HCT116 (cell line): ENCODE results near the gene CECR2. TPM values are rescaled to one million over a fixed set of nuclear protein-coding genes. Genes with fewer than 3 reads are reported as not detected.

Experiments used
- ATAC-seq: fragments of 200-7000 bp; cut with Tn5 transposase; 2 replicates; pipeline ENCODE4 v1.9.1; 2020; ENCODE audit warnings: mild to moderate bottlenecking, moderate library complexity
- BruUV-seq: library from RNA; stranded (reverse); fragments of 400-500 nt; replicated peaks from 2 replicates; lab custom pipeline; 2021; lab: Mats Ljungman, UMichigan
- CTCF ChIA-PET: fragments of 300-600 bp; sonication (Branson Sonifier 250); formaldehyde crosslinking; loops from one replicate; lab custom pipeline; 2021; ENCODE audit warnings: antibody characterized with exemption; lab: Charles Lee
- POLR2A ChIA-PET: fragments of 300-600, 350-600 bp; sonication (Branson Sonifier 250); formaldehyde crosslinking; loops from one replicate; lab custom pipeline; 2021; ENCODE audit warnings: antibody characterized with exemption; lab: Charles Lee
- RAD21 ChIA-PET, 2 experiments: fragments of 300-600 bp; sonication (Branson Sonifier 250); formaldehyde crosslinking; loops; one replicate each; lab custom pipeline; 2023; ENCODE audit warnings: low total read pairs in 2 of 2; ENCODE audit not compliant: uncharacterized antibody in 2 of 2, unreplicated experiment in 2 of 2, low non-redundant PET in 1 of 2; lab: Charles Lee
- DNase-seq: peaks from one replicate; pipeline ENCODE4 v3.0.0-alpha.2; 2010; ENCODE audit warnings: low read depth, low spot score
- H2AFZ ChIP-seq: fragments of 200-600 bp; shearing (Covaris generic), sonication (generic); 2 replicates; pipeline ENCODE4 v1.6.1; 2017; ENCODE audit warnings: low read depth, mixed run types, mixed read lengths, antibody characterized with exemption, low read length; ENCODE audit not compliant: poor library complexity, severe bottlenecking
- H3K27ac ChIP-seq: 2 replicates; pipeline ENCODE4 v1.5.1; 2012; ENCODE audit warnings: low read depth, low read length
- H3K27me3 ChIP-seq: fragments of 200-600 bp; sonication (generic); 2 replicates; pipeline ENCODE4 v1.6.1; 2016; ENCODE audit warnings: mixed run types, low read length, mixed read lengths; ENCODE audit not compliant: insufficient read depth
- H3K36me3 ChIP-seq, 2 experiments: fragments of 200-500 bp in 1 of 2; fragments of 200-600 bp in 1 of 2; sonication (Bioruptor generic) in 1 of 2; sonication (generic) in 1 of 2; 2 replicates each; pipeline versions ENCODE4 v1.5.1 to v1.6.1; 2014 to 2016; ENCODE audit warnings: low read length in 2 of 2, inconsistent platforms in 1 of 2, mixed read lengths in 1 of 2, mixed run types in 1 of 2; ENCODE audit not compliant: insufficient read depth in 2 of 2, control insufficient read depth in 1 of 2
- H3K4me1 ChIP-seq, 2 experiments: fragments of 200-600 bp in 1 of 2; sonication (generic) in 1 of 2; 2 replicates each; pipeline versions ENCODE4 v1.5.1 to v1.6.1; 2012 to 2017; ENCODE audit warnings: low read length in 2 of 2, inconsistent platforms in 1 of 2, mild to moderate bottlenecking in 1 of 2, mixed read lengths in 1 of 2, mixed run types in 1 of 2, moderate library complexity in 1 of 2; ENCODE audit not compliant: insufficient read depth in 2 of 2, control insufficient read depth in 1 of 2
- H3K4me2 ChIP-seq: fragments of 200-600 bp; sonication (generic); 2 replicates; pipeline ENCODE4 v1.6.1; 2017; ENCODE audit warnings: mixed run types, low read length, mixed read lengths
- H3K4me3 ChIP-seq, 2 experiments: fragments of 200-600 bp in 1 of 2; sonication (generic) in 1 of 2; replicated peaks in 1 of 2; 2 replicates each; pipeline ENCODE4 v1.5.1; 2011 to 2016; ENCODE audit warnings: low read length in 2 of 2, control low read depth in 1 of 2, low read depth in 1 of 2, mild to moderate bottlenecking in 1 of 2, mixed read lengths in 1 of 2, mixed run types in 1 of 2
- H3K79me2 ChIP-seq: fragments of 200-600 bp; sonication (generic); 2 replicates; pipeline ENCODE4 v1.6.1; 2017; ENCODE audit warnings: mild to moderate bottlenecking, mixed run types, low read length, moderate library complexity, mixed read lengths; ENCODE audit not compliant: insufficient read depth
- H3K9ac ChIP-seq: fragments of 200-600 bp; sonication (generic); 2 replicates; pipeline ENCODE4 v1.6.1; 2016; ENCODE audit warnings: low read length, mixed read lengths
- H3K9me2 ChIP-seq: fragments of 200-600 bp; sonication (generic), shearing (Covaris generic); 2 replicates; pipeline ENCODE4 v1.6.1; 2017; ENCODE audit warnings: mixed run types, mild to moderate bottlenecking, moderate library complexity; ENCODE audit not compliant: insufficient read depth
- H3K9me3 ChIP-seq, 2 experiments: fragments of 200-500 bp in 1 of 2; fragments of 200-600 bp in 1 of 2; sonication (Bioruptor generic) in 1 of 2; sonication (generic) in 1 of 2; 2 replicates each; pipeline ENCODE4 v1.6.1; 2014 to 2017; ENCODE audit warnings: low read length in 2 of 2, mixed read lengths in 2 of 2, inconsistent platforms in 1 of 2, low read depth in 1 of 2, mild to moderate bottlenecking in 1 of 2, mixed run types in 1 of 2, moderate library complexity in 1 of 2; ENCODE audit not compliant: control insufficient read depth in 1 of 2, insufficient read depth in 1 of 2
- H4K20me1 ChIP-seq: fragments of 200-600 bp; sonication (generic), shearing (Covaris generic); 2 replicates; pipeline ENCODE4 v1.6.1; 2017; ENCODE audit warnings: mixed run types, mild to moderate bottlenecking, moderate library complexity; ENCODE audit not compliant: insufficient read depth
- EGR1 ChIP-seq: IDR thresholded peaks from 2 replicates; pipeline ENCODE4 v1.6.1; 2012; ENCODE audit warnings: low read depth
- ELF1 ChIP-seq: IDR thresholded peaks from 2 replicates; pipeline ENCODE4 v1.6.1; 2012; ENCODE audit warnings: low read depth, borderline replicate concordance
- FOSL1 ChIP-seq: IDR thresholded peaks from 2 replicates; pipeline ENCODE4 v1.6.1; 2012; ENCODE audit warnings: low read depth
- JUND ChIP-seq: IDR thresholded peaks from 2 replicates; pipeline ENCODE4 v1.6.1; 2012
- POLR2A ChIP-seq: IDR thresholded peaks from 2 replicates; pipeline ENCODE4 v1.7.0; 2011; ENCODE audit warnings: borderline replicate concordance; ENCODE audit not compliant: insufficient read depth, insufficient read length; ENCODE audit errors: extremely low read depth
- POLR2AphosphoS5 ChIP-seq: IDR thresholded peaks from 2 replicates; pipeline ENCODE4 v1.6.1; 2011; ENCODE audit warnings: mild to moderate bottlenecking, low read depth, low read length, moderate library complexity
- SIN3A ChIP-seq: IDR thresholded peaks from 2 replicates; pipeline ENCODE4 v1.6.1; 2012; ENCODE audit warnings: low read depth
- SRF ChIP-seq: IDR thresholded peaks from 2 replicates; pipeline ENCODE4 v1.6.1; 2012; ENCODE audit warnings: low read depth
- YY1 ChIP-seq: IDR thresholded peaks from 2 replicates; pipeline ENCODE4 v1.6.1; 2011; ENCODE audit warnings: low read length, low read depth, moderate library complexity, mild to moderate bottlenecking; ENCODE audit not compliant: insufficient replicate concordance; ENCODE audit errors: extremely low read depth
- intact Hi-C: fragments of 100-400 bp; cut with micrococcal nuclease; formaldehyde crosslinking; loops from 2 replicates; pipeline ENCODE4 v1.10.0; 2022
- total RNA-seq: library from RNA; stranded (reverse); gene quantifications from one replicate; pipeline ENCODE4 v1.2.1, GENCODE V29; 2021; ENCODE audit not compliant: unreplicated experiment
- TF ChIP-seq, protein P1 (sequence below), 3 experiments: fragments of 200-600 bp in 1 of 3; sonication (generic) in 1 of 3; IDR thresholded peaks in 2 of 3; conservative IDR thresholded peaks in 1 of 3; 2 replicates each; pipeline ENCODE4 v1.5.1; 2012 to 2017; ENCODE audit warnings: low read depth in 2 of 3, low read length in 2 of 3, antibody characterized with exemption in 1 of 3, borderline replicate concordance in 1 of 3, control low read depth in 1 of 3, mild to moderate bottlenecking in 1 of 3, mixed read lengths in 1 of 3, mixed run types in 1 of 3, moderate library complexity in 1 of 3; ENCODE audit not compliant: insufficient read depth in 1 of 3
- TF ChIP-seq, protein P2 (sequence below): IDR thresholded peaks from 2 replicates; pipeline ENCODE4 v1.6.1; 2012

Gene CECR2
- total RNA-seq, 1 experiment from 2014 or later, result 6.0 TPM

- ChIA-PET CTCF (interaction anchor here (0.6 to 1.5 kb wide), 2 partner anchors 9 to 321 kb away, joined by 3 read pairs; no protein-coding TSS in a partner anchor), RAD21 (no interaction called here)
- H3K27me3 ChIP-seq, result no peaks in the 10 kb centered on the region
Measured at GRCh38 chr22:17492247-17492646, 123.0 kb downstream of the CECR2 start.

More at GRCh38 chr22:17492247-17492646, 123.0 kb downstream of the CECR2 start:
- no peak for DNase-seq
- Histone ChIP-seq H3K79me2 (no peaks in the 10 kb centered on the region), H3K9me3 (no peaks in the 10 kb centered on the region), H3K36me3 (no peaks in the 10 kb centered on the region), H2AFZ (no peak overlapping the region), H4K20me1 (no peaks in the 10 kb centered on the region), H3K4me2 (no peak overlapping the region), H3K4me1 (no peaks in the 10 kb centered on the region), H3K27ac (no peak overlapping the region), H3K4me3 (no peak overlapping the region), H3K9ac (no peak overlapping the region), H3K9me2 (no peaks in the 10 kb centered on the region)
- BruUV-seq, result no TSS peak
- ATAC-seq, result no peak
- POLR2A ChIA-PET, result no interaction called here
- intact Hi-C loops, result no loop called here
- TF ChIP-seq EGR1, result no peak
- TF ChIP-seq POLR2AphosphoS5, result no peak
- TF ChIP-seq FOSL1, result no peak
- no peak for TF ChIP-seq JUND
- TF ChIP-seq SRF, result no peak
- TF ChIP-seq, protein P1, sequence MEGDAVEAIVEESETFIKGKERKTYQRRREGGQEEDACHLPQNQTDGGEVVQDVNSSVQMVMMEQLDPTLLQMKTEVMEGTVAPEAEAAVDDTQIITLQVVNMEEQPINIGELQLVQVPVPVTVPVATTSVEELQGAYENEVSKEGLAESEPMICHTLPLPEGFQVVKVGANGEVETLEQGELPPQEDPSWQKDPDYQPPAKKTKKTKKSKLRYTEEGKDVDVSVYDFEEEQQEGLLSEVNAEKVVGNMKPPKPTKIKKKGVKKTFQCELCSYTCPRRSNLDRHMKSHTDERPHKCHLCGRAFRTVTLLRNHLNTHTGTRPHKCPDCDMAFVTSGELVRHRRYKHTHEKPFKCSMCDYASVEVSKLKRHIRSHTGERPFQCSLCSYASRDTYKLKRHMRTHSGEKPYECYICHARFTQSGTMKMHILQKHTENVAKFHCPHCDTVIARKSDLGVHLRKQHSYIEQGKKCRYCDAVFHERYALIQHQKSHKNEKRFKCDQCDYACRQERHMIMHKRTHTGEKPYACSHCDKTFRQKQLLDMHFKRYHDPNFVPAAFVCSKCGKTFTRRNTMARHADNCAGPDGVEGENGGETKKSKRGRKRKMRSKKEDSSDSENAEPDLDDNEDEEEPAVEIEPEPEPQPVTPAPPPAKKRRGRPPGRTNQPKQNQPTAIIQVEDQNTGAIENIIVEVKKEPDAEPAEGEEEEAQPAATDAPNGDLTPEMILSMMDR (IDR thresholded peaks at IDR 0.05 in 2 of 3, conservative IDR thresholded peaks at IDR 0.05 in 1 of 3; ENCODE audit: borderline replicate concordance in 1 of 3, insufficient read depth in 1 of 3, low read depth in 2 of 3, low read length in 2 of 3), result no peak
- no peak for TF ChIP-seq POLR2A
- TF ChIP-seq ELF1, result no peak
- TF ChIP-seq, protein P2, sequence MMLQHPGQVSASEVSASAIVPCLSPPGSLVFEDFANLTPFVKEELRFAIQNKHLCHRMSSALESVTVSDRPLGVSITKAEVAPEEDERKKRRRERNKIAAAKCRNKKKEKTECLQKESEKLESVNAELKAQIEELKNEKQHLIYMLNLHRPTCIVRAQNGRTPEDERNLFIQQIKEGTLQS, result no peak
- no peak for TF ChIP-seq YY1
- TF ChIP-seq SIN3A, result no peak
